HG03039 (cell line): ENCODE results near the gene SLC22A4.

Source experiments
- ATAC-seq: cut with Tn5 transposase; IDR thresholded peaks from one replicate; pipeline ENCODE4 v1.9.1; 2021; ENCODE audit warnings: mild to moderate bottlenecking, moderate library complexity; ENCODE audit not compliant: unreplicated experiment

SLC22A4 gene

DNA sequence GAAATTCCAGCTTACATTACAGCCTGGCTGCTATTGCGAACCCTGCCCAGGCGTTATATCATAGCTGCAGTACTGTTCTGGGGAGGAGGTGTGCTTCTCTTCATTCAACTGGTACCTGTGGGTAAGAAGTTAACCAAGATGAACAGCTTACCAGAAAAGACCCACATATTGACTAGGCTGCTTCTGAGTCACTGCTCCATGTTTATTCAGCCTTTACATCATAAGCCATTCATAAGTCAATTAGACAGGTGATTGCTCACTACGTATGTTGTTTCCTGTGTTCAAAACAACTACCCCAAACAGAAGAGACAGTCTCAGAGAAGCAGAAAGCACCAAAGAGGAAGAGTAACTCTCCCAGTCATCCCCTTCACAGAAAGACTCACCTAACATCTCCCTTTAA, 40.6 kb downstream of the SLC22A4 start:
- no peak for ATAC-seq

DNA sequence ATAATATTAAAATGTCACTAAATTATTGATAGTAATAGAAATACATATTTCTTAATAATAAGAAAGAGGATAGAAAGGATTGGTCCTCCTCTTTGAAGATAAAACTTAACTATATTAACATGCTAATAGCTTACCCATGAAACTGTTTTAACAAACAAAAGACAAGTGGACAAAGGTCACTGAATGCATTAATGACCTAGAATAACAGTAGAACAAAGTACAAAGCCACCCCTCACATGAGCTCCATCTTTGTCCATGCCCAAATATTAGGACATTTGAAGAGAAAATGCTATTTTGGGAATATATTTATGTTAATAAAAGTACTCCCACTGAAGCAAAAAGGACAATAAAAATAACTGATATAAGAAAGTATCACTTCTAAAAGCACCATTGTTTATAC, 41.2 kb downstream of the SLC22A4 start:
- no peak for ATAC-seq

DNA sequence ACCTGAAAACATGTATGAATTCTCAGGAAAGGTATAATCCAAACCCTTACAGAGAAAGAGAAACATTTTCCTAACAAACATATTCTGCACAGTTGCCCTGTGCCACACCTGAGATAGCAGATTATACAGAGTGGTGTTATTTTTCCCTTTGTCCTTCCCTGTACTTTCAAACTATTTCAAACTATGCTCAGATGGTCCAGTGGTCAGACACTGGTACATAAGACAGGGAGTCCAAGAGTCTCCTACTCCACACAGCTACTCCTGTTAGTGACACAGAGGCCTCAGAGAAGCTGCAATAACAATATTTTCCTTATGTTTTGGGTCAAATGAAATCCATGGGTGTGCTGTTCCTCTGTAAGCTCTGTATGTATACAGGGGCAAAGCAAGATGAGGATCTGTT, 45.3 kb downstream of the SLC22A4 start:
- no peak for ATAC-seq

DNA sequence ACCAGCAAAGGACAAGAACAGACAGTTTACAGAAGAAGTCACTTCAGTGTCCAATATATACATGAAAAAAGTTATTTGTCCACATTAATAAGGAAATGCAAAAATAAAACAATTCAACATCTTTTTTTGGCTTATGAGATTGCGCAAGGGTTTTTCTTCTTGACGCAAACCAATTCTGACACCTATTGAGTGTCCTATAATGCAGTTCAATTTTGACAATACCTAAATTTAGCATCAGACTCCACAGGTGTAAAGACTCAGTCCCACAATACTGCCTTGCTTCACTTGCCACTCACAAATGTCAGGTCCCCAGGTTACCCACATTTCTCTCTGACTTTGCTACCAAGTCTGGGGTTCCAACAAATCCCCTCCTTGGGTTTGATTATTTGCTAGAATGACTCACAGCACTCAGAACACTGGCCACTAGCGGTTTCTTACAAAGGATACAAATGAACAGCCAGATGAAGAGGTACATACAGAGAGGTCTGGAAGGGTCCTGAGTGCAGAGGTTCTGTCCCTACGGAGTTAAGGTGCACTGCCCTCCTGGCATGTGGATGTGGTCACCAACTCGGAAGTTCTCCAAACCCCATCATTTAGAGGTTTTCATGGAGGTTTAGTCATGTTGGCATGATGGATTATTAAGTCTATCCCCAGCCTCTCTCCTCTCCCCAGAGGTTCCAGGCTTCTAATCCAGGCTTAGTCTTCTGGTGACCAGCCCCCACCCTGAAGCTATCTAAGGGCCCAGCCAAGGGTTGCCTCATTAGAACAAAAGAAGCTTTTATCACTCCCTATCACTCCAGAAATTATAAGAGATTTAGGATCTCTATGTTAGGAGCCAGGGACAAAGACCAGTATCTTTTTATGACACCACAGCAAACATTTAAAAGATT, 48.3 kb downstream of the SLC22A4 start:
- ATAC-seq = no peak

DNA sequence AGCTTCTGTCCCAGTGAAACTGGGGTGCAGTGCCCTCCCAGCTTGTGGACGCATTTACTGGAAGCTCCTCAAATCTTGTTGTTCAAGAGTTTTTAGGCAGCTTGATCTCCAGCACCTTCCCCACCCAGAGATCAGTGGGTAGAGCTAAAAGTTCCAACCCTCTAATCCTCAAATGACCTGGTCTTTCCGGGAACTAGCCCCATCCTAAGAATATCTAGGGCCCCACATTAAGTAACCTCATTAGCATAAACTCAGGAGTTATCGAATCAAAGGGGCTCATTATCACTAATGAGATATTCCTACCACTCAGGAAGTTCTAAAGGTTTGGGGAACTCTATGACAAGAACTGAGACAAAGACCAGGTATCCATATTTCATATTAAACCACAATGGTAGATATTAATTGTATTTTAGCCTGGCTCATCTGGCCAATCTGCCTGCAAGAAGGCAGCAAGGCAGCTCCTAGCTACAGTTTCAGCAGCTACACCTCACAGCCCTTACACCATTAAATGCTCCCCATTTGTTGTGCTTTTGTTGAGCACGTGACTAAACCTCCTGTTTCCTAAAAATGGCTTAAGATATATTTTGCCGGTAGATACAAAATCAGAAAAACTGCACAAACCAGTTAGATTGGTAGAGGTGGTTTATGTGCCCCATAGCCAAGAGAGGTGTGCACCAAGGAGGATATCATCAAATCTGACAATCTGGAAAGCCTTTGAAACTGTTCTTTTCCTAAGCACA, 50.8 kb downstream of the SLC22A4 start:
- ATAC-seq = no peak

DNA sequence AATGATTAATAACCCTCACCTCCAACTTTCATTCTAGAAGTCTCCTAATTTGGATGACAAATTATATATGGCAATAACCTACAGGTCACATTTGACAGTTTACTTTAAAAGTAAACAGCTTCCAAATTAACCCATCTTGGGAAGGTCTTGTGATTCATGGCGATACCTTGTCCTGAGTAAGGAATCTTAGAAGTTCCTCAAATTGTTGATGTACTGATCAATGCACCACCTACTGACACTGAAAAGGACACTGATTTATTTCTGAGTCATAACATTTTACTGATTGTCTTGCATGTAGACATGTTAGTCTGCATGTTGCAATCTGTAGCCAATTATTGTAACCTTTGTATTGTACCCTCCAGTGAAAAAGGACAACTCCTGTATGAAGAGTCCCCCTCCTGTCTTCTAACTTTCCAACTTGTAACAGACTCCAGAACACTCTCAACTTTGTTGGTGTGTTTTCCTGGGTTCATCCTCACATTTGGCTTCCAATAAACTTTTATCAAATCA, 59.3 kb downstream of the SLC22A4 start:
- no peak for ATAC-seq

DNA sequence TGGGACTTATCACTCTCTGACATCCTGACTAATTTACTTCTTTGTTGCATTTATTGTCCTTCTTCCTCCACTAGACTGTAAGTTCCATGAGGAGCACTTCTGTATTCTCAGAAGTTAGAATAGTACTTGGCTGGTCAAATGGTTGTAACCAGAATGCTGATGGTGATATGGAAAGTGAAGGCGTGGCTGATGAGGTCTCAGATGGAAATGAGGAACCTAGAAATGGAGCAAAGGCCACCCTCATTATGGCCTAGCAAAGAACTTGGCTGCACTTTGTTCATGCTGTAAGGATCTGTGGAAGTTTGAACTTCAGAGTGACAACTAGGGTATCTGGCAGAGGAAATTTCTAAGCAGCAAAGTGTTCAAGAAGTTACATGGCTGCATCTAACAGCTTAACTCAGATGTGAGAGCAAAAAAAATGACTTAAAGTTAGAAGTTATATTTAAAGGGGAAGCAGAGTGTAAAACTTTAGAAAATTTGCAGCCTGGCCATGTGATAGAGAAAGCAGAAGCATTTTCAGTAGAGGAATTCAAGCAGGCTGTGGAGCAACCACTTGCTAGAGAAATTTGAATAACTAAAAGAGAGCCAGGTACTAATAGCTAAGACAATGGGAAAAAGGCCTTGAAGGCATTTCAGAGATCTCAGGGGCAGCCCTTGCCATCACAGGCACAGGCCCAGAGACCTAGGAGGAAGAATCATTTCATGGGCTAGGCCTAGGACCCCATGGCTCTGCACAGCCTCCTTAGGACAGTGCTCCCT, 60.4 kb downstream of the SLC22A4 start:
- no peak for ATAC-seq

DNA sequence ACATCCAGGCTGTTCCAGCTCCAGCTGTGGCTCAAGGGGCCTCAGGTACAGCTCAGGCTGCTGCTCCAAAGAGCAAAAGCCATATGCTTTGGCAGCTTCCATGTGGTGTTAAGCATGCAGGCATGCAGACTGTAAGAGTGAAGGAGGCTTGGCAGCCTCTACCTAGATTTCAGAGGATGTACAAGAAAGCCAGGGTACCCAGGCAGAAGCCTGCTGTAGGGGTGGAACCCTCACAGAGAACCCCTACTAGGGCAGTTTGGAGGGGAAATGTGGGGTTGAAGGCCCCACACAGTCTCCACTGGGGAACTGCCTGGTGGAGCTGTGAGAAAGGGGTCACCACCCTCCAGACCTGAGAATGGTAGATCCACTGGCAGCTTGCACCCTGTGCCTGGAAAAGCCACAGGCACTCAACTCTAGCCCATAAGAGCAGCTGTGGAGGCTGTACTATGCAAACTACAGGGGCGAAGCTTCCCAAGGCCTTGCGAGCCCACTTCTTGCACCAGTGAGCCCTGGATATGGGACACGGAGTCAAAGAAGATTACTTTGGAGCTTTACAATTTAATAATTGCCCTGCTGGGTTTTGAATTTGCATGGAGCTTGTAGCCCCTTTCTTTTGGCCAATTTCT, 61.1 kb downstream of the SLC22A4 start:
- ATAC-seq = no peak

DNA sequence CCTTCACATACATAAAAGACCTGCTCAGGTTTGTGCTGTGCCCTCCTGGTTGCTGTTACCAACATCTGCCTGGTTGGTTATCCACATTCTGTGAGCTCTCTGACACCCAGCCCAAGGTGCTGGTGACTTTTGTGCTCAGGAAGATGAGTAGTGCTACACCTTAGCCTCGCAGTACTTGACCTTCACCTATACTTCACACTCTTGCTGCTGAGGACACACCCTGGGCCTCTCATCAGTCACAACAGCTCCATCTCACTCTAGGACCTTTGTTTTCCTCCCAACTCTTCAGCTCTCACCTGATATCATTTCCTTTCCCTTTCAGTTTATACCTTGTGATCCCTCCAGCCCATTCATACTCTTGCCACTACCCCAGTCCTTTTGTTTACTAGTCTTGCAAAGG, 64.6 kb downstream of the SLC22A4 start:
- ATAC-seq = no peak

DNA sequence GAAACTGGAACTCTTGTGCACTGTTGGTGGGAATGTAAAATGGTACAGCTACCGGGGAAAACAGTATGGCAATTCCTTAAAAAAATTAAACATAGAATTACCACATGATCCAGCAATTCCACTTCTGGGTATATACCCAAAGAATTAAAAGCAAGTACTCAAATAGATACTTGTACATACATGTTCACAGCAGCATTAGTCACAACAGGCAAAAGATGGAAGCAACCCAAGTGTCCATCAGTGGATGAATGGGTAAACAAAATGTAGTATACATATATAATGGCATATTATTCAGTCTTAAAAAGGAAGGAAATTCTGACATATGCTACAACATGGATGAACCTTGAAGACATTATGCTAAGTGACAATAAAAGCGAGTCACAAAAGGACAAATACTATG, 67.9 kb downstream of the SLC22A4 start:
- no peak for ATAC-seq

DNA sequence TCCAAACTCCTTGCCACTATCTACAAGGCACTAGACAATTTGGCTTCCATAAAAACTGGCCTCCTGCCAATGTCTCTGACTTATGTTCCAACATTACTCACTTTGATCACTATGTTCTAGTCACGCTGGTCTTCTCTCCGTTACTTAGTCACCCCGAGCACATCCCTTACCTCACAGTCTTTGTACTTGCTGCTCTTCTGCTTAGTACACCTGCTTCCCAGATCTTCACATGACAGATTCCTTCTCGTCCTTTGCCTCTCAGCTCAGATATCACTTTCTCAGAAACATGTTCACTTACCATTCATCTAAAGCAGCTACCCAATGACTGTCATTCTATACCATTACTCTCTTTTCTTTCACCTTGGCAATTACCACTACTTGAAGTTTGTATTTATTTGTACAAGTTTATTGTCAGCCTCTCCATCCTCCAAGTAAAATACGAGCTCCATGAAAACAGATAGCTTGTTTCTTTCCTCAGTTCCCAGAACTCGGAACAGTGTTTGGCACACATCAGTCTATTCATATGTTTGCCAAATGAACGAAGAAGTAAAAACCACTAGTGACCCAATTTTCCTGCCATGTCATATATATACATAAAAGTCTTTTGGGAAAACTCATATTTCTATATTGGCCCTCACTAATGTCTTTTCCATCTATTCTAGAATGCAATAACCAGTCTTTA, 69.4 kb downstream of the SLC22A4 start:
- ATAC-seq = no peak

DNA sequence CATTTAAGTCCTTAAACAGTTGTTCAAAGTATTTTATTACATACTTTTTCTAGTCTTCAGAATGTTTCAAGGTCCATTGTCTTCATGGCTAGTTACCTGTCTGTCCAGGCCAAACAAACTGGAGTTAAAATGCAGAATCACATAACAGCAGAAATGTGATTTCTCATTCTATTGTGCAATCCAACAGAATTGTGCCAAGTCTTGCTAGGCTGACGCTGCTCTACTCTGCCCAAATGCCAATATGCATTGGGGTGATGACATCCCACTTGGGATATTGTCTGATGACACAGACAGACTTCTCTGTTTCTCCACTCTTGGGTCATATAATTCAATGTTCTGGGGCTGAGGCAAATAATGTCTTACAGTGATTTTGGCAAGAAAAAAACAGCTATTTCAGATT, 70.1 kb downstream of the SLC22A4 start:
- no peak for ATAC-seq

DNA sequence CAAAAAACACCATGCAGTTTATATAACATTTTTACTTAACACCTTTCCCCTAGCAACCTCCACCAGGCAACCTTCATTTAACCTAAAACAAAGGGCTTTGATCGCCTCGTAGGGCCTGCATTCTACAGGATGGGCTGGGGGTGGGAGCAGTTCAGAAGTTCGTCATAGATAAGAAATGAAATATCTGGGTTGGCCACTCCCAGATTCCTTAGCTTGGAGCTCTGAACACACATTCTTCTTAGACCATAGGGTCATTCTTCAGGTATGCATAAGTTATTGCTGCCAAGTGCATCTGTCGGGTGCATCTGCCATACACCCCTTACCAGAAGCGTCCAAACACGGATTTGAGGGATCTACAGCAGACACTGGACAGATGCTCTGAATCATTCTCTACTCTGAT, 71.0 kb downstream of the SLC22A4 start:
- no peak for ATAC-seq

DNA sequence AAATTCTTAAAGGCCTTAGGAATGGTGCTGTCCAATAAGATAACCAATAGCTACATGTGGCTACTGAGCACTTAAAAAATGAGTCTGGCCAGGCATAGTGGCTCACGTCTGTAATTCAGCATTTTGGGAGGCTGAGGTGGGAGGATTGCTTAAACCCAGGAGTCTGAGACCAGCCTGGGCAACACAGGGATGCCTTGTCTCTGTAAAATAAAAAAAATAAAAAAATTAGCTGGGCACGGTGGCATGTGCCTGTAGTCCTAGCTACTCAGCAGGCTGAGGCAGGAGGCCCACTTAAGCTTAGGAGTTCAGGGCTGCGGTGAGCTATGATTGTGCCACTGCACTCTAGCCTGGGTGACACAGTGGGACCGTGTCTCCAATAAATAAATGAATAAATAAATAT, 74.0 kb downstream of the SLC22A4 start:
- no peak for ATAC-seq

DNA sequence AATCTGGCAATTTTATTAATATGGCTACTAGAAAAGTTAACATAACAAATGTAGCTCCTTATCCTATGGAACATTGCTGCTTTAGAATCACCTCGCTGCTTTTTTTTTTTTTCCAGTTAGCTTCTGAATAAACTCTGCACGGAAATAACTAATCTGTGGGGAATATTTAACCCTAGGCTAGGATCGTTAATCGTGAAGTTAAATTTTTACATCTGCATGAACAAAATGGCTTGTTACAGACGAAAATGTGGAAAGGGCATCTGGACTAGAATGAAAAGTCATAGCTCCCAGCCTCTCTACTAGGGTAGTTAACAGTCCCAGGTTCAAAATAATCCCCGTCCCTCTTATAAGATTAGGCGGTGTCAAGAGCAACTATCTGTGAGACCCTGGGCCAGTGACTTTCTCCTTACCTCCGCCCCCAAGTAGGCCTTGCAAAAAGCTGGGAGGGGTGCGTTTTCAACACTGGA, 74.8 kb downstream of the SLC22A4 start:
- no peak for ATAC-seq

DNA sequence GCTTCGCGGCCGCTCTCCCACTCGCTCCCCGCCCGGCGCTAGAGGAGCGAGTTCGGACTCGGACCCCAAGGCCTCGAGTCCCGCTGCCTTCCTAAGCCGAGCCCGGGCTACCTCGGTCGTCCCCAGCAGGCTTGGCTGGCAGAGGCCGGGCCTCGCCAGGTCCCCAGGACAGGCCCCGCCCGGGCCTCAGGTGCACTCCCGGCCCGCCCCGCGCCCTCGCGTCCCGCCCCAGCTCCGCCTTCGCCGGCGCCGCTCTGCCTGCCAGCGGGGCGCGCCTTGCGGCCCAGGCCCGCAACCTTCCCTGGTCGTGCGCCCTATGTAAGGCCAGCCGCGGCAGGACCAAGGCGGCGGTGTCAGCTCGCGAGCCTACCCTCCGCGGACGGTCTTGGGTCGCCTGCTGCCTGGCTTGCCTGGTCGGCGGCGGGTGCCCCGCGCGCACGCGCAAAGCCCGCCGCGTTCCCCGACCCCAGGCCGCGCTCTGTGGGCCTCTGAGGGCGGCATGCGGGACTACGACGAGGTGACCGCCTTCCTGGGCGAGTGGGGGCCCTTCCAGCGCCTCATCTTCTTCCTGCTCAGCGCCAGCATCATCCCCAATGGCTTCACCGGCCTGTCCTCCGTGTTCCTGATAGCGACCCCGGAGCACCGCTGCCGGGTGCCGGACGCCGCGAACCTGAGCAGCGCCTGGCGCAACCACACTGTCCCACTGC, 75.4 kb downstream of the SLC22A4 start, which contains the start of gene SLC22A5:
SLC22A5 (plus strand) TSS at position 237 of the 707 bp plus-strand sequence; CDS start at position 500, 263 bp downstream.
- peak; percentile 87 for ATAC-seq

DNA sequence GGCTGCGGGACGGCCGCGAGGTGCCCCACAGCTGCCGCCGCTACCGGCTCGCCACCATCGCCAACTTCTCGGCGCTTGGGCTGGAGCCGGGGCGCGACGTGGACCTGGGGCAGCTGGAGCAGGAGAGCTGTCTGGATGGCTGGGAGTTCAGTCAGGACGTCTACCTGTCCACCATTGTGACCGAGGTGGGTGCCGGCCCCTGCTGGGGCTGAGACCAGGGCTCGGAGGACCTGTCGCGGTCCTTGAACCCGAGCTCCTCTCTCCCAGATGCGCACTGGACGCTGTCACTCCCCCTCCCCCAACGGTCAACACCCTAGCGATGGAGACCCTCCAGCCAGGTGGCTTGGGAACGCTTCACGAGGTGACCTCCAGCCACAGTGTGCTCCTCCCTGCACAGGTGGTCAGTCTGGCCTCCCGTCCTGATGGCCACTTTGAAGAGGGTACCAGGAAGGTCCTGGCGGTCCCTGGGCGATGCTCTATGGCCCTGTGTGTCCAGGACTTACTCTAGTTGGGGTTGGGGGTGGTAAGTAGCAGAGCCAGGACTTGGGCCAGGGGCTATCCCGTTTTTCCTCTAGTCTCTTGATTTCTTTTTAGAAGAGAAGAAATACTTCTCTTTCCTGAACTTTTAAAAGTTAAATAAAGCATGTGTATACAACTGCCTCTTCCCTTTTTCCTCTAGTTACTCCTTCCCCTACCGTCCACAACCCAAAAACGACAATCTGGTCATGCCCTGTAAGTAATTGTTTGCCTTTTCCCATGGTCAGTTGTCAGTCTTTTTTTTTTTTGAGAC, 76.2 kb downstream of the SLC22A4 start:
- ATAC-seq = no peak

DNA sequence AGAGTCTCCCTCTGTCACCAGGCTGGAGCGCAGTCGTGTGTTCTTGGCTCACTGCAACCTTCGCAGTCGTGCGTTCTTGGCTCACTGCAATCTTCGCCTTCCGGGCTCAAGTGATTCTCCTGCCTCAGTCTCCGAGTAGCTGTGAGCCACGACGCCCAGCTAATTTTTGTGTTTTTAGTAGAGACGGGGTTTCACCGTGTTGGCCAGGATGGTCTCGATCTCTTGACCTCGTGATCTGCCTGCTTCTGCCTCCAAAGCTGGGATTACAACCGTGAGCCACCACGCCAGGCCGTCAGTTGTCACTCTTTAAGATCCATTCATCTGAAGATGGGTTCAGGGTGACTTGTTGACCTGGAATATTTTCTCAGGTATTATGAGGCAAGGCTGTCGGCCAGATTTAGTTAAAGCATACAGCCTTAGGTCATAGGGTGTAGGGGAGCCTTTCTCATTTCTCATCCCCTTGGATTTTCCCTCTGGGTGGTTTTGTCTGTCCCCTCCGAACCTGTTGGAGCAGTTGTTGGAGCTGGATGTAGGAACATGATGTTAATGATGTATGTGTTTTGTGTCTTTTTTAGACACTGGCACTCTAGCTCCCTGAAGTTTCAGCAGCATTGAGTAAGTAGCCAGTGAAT, 76.9 kb downstream of the SLC22A4 start:
- ATAC-seq = no peak
